NB4 (cell line): ENCODE results near the gene MIB1.
"Not testable (repeated sequence)": the region's sequence is repeated elsewhere in the genome, so short reads cannot be mapped to it uniquely, and the experiment has no call there.

Experiments used
- DNase-seq: peaks from one replicate; pipeline ENCODE4 v3.0.0; 2010; ENCODE audit warnings: low read depth
- H3K4me3 ChIP-seq: one replicate; pipeline ENCODE4 v1.5.1; 2011; ENCODE audit warnings: mild to moderate bottlenecking, low read depth, low read length, moderate library complexity
- MYC ChIP-seq: IDR thresholded peaks from 2 replicates; pipeline ENCODE4 v1.6.1; 2011; ENCODE audit warnings: low read depth, low read length
- POLR2A ChIP-seq: IDR thresholded peaks from 2 replicates; pipeline ENCODE4 v1.6.1; 2011; ENCODE audit warnings: mild to moderate bottlenecking; ENCODE audit not compliant: insufficient read length; ENCODE audit errors: extremely low read depth
- TF ChIP-seq, protein P1 (sequence below): IDR thresholded peaks from one replicate; pipeline ENCODE4 v1.5.1; 2012; ENCODE audit warnings: low read depth, low read length
- TF ChIP-seq, protein P2 (sequence below): IDR thresholded peaks from 2 replicates; pipeline ENCODE4 v1.6.1; 2011; ENCODE audit warnings: low read depth, low read length

The MIB1 gene

DNA sequence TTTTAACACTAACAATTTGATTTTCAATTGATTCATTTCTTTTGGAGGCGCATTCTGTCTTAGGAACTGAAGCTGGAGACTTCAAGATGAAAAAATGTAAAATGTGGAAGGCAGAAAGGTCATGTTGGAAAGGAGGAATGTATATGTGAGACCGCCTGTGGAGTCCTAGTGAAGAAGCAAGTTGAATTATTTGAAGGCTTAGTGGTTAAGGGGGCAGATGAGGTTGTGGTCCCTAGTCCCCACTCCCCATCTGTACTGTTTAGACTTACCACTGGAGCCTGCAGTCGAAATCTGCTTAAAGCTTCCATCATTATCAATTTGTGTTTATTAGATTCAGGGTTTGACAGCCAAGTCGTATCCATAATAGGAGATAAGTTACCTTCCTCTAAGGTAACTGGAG is 15.4 kb upstream of the MIB1 start:
- TF ChIP-seq, protein P1, sequence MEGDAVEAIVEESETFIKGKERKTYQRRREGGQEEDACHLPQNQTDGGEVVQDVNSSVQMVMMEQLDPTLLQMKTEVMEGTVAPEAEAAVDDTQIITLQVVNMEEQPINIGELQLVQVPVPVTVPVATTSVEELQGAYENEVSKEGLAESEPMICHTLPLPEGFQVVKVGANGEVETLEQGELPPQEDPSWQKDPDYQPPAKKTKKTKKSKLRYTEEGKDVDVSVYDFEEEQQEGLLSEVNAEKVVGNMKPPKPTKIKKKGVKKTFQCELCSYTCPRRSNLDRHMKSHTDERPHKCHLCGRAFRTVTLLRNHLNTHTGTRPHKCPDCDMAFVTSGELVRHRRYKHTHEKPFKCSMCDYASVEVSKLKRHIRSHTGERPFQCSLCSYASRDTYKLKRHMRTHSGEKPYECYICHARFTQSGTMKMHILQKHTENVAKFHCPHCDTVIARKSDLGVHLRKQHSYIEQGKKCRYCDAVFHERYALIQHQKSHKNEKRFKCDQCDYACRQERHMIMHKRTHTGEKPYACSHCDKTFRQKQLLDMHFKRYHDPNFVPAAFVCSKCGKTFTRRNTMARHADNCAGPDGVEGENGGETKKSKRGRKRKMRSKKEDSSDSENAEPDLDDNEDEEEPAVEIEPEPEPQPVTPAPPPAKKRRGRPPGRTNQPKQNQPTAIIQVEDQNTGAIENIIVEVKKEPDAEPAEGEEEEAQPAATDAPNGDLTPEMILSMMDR: no peak
- TF ChIP-seq POLR2A: no peak
- no peak for TF ChIP-seq MYC
- TF ChIP-seq, protein P2, sequence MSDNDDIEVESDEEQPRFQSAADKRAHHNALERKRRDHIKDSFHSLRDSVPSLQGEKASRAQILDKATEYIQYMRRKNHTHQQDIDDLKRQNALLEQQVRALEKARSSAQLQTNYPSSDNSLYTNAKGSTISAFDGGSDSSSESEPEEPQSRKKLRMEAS: no peak
- DNase-seq: no peak
- no peak overlapping the region for H3K4me3 ChIP-seq

DNA sequence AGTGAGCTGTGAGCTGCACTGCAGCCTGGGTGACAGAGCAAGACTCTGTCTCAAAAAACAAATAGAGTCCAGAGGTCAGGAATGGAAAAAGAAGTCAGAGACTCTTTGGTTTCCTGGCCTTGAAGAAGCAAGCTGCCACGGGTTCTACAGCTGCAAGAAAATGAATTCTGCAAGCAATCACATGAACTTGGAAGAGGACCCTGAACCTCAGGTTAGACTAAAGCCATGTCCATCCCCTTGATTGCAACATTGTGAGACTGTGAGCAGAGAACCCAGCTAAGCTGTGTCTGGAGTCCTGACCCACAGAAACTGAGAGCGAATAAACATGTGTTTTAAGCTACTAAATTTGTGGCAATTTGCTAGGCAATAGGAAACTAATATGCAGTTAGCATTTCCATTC is 12.9 kb upstream of the MIB1 start:
- DNase-seq: no peak
- H3K4me3 ChIP-seq: no peak overlapping the region
- TF ChIP-seq MYC: no peak
- TF ChIP-seq, protein P1: no peak
- no peak for TF ChIP-seq POLR2A
- TF ChIP-seq, protein P2: no peak

DNA sequence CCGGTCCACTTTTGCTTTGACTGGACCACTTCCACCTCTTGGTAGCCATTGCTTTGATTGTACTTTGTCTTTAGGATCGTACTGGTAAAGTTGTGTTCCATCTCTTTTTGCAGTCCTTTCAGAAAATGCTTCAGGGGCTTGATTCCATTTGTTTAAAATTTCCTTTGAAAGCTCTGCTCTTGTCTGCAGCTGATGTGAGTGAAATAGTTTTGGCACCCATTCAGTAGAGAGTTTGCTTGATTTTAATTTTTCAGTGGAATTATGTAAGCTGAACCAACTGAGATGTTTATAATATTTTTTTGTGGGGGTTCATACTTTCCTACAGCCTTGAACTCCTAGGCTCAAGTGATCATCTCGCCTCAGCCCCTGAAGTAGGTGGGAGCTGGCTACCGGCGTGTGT is 7.6 kb upstream of the MIB1 start:
- no peak overlapping the region for H3K4me3 ChIP-seq
- no peak for TF ChIP-seq MYC
- TF ChIP-seq, protein P2: no peak
- TF ChIP-seq POLR2A: no peak
- TF ChIP-seq, protein P1: no peak
- no peak for DNase-seq

DNA sequence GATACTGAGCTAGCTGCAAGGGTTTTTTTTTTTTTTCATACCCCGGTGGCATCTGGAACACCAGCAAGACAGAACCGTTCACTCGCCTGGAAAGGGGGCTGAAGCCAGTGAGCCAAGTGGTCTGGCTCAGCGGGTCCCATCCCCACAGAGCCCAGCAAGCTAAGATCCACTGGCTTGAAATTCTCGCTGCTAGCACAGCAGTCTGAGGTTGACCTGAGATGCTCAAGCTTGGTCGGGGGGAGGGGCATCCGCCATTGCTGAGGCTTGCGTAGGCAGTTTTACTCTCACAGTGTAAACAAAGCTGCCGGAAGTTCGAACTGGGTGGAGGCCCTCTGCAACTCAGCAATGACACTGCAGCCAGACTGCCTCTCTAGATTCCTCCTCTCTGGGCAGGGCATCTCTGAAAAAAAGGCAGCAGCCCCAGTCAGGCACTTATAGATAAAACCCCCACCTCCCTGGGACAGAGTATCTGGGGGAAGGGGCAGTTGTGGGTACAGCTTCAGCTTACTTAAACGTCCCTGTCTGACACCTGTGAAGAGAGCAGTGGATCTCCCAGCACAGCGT is 5.1 kb upstream of the MIB1 start:
- H3K4me3 ChIP-seq: no peak overlapping the region
- TF ChIP-seq, protein P1: no peak
- no peak for TF ChIP-seq MYC
- TF ChIP-seq, protein P2: no peak
- TF ChIP-seq POLR2A: no peak
- DNase-seq: no peak

DNA sequence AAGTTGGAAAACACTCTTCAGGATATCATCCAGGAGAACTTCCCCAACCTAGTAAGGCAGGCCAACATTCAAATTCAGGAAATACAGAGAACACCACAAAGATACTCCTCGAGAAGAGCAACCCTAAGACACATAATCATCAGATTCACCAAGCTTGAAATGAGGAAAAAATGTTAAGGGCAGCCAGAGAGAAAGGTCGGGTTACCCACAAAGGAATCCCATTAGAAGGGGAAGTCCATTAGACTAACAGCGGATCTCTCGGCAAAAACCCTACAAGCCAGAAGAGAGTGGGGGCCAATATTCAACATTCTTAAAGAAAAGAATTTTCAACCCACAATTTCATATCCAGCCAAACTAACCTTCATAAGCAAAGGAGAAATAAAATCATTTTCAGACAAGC is 3.7 kb upstream of the MIB1 start:
- not testable (repeated sequence) for DNase-seq

DNA sequence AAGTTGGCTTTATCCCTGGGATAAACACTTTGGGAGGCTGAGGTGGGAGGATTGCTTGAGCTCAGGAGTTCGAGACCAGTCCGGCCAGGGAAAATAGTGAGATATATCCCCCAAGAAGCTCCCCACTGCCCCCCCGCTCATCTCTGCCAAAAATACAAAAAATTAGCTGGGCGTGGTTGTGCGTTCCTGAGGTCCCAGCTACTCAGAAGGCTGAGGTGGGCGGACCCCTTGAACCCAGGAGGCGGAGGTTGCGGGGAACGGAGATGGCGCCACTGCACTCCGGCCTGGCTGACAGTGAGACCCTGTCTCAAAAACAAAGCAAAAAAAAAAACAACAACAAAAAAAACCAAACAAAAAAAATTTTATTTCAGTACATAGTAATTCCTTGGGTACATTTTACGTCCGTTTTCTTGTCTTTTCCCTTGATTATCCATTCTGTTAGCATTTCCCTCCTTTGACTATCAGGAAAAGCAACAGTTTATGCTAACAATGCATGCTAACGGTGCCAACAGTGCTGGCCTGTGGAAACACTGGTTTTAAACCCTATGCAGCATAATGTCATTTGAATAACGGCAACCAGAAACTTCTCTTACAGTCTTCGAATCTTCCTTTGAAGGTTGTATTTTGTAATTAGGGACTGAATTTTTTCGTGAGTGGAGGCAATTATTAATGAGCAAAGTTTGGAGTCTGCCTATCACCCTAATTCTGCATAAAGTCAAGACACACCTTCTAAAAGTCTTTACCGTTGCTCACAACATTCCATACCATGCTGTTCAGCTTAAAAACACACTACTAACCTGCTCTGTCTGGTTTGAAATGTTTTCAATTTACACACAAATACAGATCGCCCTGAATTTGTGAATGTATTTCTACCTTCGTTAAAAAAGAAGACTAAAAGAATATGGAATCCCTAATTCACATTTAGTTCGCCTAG is 721 bp upstream of the MIB1 start:
- DNase-seq: peak; percentile 72
- H3K4me3 ChIP-seq: peak overlapping the region; percentile 51
- TF ChIP-seq MYC (0 out of 2 replicates have a peak, but pooled peaks have one; percentile 27), POLR2A (no peak)

More for the DNA sequence above, 3.7 kb upstream of the MIB1 start:
- H3K4me3 ChIP-seq: not testable (repeated sequence)
